OCI-M2 (cell line): Measurements from ENCODE around the gene ABLIM3.

ENCODE experiments used
- DNase-seq: peaks from one replicate; lab custom pipeline; 2025; ENCODE audit not compliant: unreplicated experiment; lab: John Stamatoyannopoulos, UW

The ABLIM3 gene

DNA sequence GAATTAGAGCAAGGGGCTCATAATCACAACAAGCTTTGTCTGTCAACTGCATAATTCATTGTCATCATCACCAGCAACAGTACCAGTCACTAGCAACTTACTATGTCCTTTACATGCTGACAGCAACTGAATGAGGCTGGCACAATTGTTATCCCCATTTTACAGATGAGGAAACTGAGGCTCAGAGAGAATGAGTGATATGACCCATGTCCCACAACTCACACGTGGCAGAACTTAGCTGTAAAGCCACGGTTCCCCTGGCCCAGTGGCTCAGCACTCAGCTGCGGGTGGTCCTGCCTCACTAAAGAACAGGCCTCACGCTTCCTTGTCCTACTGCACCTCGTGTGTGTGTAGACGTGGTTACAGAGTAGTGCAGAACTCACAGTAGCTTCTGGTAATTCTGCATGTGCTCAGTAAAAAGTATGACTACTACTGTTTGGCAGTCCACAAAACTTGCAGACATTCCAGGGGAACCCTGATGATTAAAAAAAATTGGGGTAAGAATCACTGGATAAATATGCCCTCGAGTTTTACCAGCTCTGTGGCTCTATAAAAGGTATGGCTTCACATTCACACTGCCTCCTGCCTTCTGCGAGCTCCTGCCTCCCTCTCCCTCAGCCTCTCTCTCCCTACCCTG lies 160.6 kb downstream of the ABLIM3 start:
- DNase-seq: no peak

DNA sequence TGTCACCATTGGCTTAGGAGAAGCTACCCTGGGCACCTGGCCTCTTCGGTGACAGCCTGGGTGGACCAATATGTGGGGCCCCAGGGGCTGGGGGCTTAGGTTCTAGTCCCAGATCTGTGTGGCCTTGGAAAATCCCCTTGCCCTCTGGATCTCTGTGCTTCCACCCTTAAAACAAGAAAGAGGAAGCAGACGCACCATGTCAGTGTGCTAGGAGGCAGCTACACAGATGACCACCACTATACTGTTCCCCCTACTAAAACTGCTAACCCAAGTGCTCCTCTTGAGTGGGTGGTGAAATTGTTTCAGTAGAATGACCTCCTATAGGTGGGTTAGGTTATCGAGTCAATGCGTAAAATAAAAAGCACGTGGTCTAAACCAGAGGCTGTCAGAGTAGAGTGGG lies 161.3 kb downstream of the ABLIM3 start:
- DNase-seq: no peak

DNA sequence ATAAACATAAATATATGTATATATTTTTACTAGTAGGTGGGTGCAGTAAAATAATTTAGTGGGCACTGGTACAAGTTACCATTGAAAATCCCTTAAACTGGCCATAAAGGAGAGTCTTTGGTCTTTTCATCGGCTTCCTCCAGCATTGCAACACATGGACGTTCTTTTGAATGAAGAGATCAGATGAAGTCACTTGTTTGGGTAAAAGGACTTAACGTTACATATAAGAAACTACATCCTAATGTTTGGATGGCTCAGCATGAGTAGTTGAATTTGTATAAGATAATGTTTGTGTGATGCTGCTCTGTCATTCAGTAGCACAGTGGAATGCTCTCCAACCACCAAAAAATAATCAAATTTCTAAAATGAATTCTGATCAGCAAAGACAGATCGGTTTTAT lies 161.9 kb downstream of the ABLIM3 start:
- no peak for DNase-seq

DNA sequence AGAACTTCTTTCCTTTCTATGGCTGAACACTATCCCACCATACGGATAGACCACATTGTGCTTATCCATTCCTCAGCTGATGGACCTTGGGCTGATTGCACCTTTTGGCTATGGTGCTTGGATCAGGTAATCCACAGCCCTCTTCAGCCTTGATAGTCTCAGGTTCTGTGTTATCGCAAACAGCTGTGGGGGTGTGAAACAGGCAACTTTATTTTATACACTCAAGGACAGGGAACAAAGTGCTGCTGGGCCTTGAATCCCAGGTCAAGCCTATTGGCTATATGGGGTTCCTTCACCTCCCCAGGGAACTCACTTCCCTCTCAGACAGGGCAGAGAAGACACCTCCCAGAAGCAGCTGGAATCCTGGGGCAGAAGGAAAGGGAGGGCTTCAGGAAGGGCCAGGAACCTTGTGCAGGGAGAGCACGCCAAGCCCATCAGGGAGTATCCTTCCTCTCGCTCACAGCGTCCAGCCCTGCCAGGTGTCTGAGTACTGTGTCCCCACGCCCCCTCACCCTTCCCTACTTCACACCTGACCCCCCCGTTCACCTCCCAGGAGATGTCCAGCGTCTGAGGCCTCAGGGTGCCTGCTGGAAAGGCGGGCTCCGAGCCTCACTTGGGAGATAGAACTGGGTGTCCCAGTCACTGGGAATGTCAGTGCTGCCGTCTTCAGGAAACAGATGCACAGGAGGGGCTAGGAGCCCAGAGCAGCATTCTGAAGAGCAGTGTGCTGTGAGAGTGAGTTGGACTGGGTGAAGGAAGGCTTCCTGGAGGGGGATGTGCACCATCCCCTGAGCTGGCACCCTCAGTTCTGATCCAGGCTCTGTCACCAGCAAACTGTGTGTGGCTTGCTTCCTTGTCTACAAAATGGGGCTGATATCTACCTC lies 163.1 kb downstream of the ABLIM3 start:
- no peak for DNase-seq

- DNase-seq: no peak
Measured at GRCh38 chr5:149309354-149309753, 168.1 kb downstream of the ABLIM3 start.
